GM23248 (cell line): ENCODE results near the gene RNFT2. TPM values are rescaled to one million over a fixed set of nuclear protein-coding genes. Genes with fewer than 3 reads are reported as not detected.

ENCODE experiments used
- DNase-seq: peaks from one replicate; pipeline ENCODE4 v3.0.0-alpha.2; 2015
- H2AFZ ChIP-seq: fragments of 200-600 bp; sonication (generic); 2 replicates; pipeline ENCODE4 v1.6.1; 2016; ENCODE audit warnings: antibody characterized with exemption
- H3F3A ChIP-seq: fragments of 200-600 bp; sonication (generic); 2 replicates; pipeline ENCODE4 v1.6.1; 2016; ENCODE audit warnings: mild to moderate bottlenecking, antibody characterized with exemption, mixed run types; ENCODE audit not compliant: insufficient read depth
- H3K27ac ChIP-seq: fragments of 200-600 bp; sonication (generic); 2 replicates; pipeline ENCODE4 v1.5.1; 2016; ENCODE audit warnings: mild to moderate bottlenecking
- H3K27me3 ChIP-seq: fragments of 200-600 bp; sonication (generic); replicated peaks from 2 replicates; pipeline ENCODE4 v1.6.1; 2016; ENCODE audit warnings: mild to moderate bottlenecking; ENCODE audit not compliant: insufficient read depth
- H3K36me3 ChIP-seq: fragments of 200-600 bp; sonication (generic); 2 replicates; pipeline ENCODE4 v1.6.1; 2016; ENCODE audit warnings: low read depth, mild to moderate bottlenecking
- H3K4me1 ChIP-seq: fragments of 200-600 bp; sonication (generic); 2 replicates; pipeline ENCODE4 v1.6.1; 2016; ENCODE audit warnings: mild to moderate bottlenecking; ENCODE audit not compliant: insufficient read depth
- H3K4me2 ChIP-seq: fragments of 200-600 bp; sonication (generic); one replicate; pipeline ENCODE4 v1.6.1; 2016; ENCODE audit warnings: mild to moderate bottlenecking; ENCODE audit not compliant: unreplicated experiment
- H3K4me3 ChIP-seq: fragments of 200-600 bp; sonication (generic); 2 replicates; pipeline ENCODE4 v1.5.1; 2016; ENCODE audit warnings: mild to moderate bottlenecking
- H3K79me2 ChIP-seq: fragments of 200-600 bp; sonication (generic); 2 replicates; pipeline ENCODE4 v1.6.1; 2016; ENCODE audit warnings: mild to moderate bottlenecking; ENCODE audit not compliant: insufficient read depth
- H3K9ac ChIP-seq: fragments of 200-600 bp; sonication (generic); 2 replicates; pipeline ENCODE4 v1.6.1; 2016; ENCODE audit warnings: mild to moderate bottlenecking
- H3K9me2 ChIP-seq: fragments of 200-600 bp; sonication (generic); 2 replicates; pipeline ENCODE4 v1.6.1; 2016; ENCODE audit warnings: mixed run types, mild to moderate bottlenecking, moderate library complexity; ENCODE audit not compliant: insufficient read depth
- H3K9me3 ChIP-seq: fragments of 200-600 bp; sonication (generic); one replicate; pipeline ENCODE4 v1.6.1; 2017; ENCODE audit warnings: low read depth
- H4K20me1 ChIP-seq: fragments of 200-600 bp; sonication (generic); 2 replicates; pipeline ENCODE4 v1.6.0; 2016; ENCODE audit not compliant: insufficient read depth
- EZH2 ChIP-seq: fragments of 200-600 bp; sonication (generic); IDR thresholded peaks from 2 replicates; pipeline ENCODE4 v1.6.1; 2018; ENCODE audit warnings: antibody characterized with exemption, mild to moderate bottlenecking; ENCODE audit not compliant: insufficient read depth, poor library complexity, severe bottlenecking
- EZH2phosphoT487 ChIP-seq: fragments of 200-600 bp; sonication (generic); IDR thresholded peaks from 2 replicates; pipeline ENCODE4 v1.6.1; 2018; ENCODE audit warnings: antibody characterized with exemption, moderate library complexity, mild to moderate bottlenecking, low read depth; ENCODE audit not compliant: insufficient read depth
- WGBS, 2 experiments: methylation state at CpG; one replicate each; pipeline ENCODE4 v1.1.6; 2015 to 2017; ENCODE audit warnings: low lambda C conversion rate in 2 of 2, low coverage in 1 of 2; ENCODE audit errors: missing lambda C conversion rate in 2 of 2; 5-methylcytosine and 5-hydroxymethylcytosine counted together
- in situ Hi-C: fragments of 300-500 bp; cut with MboI; formaldehyde crosslinking; loops from 2 replicates; pipeline ENCODE4 v1.15.0; 2020
- polyA plus RNA-seq: library from polyadenylated mRNA; unstranded; fragments of >200 nt; fragmentation: Nextera tagmentation; extraction: Ambion mirVana; gene quantifications from 2 replicates; pipeline ENCODE4 v1.2.1, GENCODE V29; 2016
- total RNA-seq: library from RNA; depleted of rRNA; stranded (reverse); fragments of >200 nt; shearing (Covaris generic); gene quantifications from 2 replicates; pipeline ENCODE4 v1.2.3, GENCODE V29; 2014

RNFT2 gene
- total and polyA plus RNA-seq, 2 experiments from 2014 or later: 0.24 to 0.43 TPM

GRCh38 chr12:116710370-116711150, 27.6 kb upstream of the RNFT2 start:
- Histone ChIP-seq H3K4me1 (0 out of 2 replicates have a peak, but pooled peaks cover 4% of the 10 kb centered on the region), H3K4me3 (no peak overlapping the region), H3K27ac (no peak overlapping the region), H4K20me1 (no peaks in the 10 kb centered on the region), H2AFZ (no peak overlapping the region), H3K36me3 (no peaks in the 10 kb centered on the region; the same call in 1 of the 2 replicates), H3K9me2 (no peaks in the 10 kb centered on the region), H3K4me2 (no peak overlapping the region), H3K9ac (no peak overlapping the region), H3K27me3 (peaks cover 8% of the 10 kb centered on the region; the same call in 1 of the 2 replicates), H3F3A (no peaks in the 10 kb centered on the region), H3K79me2 (no peaks in the 10 kb centered on the region), H3K9me3 (no peaks in the 10 kb centered on the region)
- DNase-seq: no peak
- in situ Hi-C loops: loop anchor here (25.0 kb wide), 1 partner anchor 402 kb away; no protein-coding TSS in a partner anchor
- WGBS, 2 experiments: 57 to 63% methylated on average over 8 of the region's 8 CpGs
- TF ChIP-seq EZH2 (no peak), EZH2phosphoT487 (no peak)

- Histone ChIP-seq H3K27ac (no peak overlapping the region), H3K27me3 (peaks cover 8% of the 10 kb centered on the region; the same call in 1 of the 2 replicates), H3K9ac (no peak overlapping the region), H3K79me2 (no peaks in the 10 kb centered on the region), H3K4me2 (no peak overlapping the region), H4K20me1 (no peaks in the 10 kb centered on the region), H3K4me3 (no peak overlapping the region), H3K4me1 (peaks cover 12% of the 10 kb centered on the region), H3K36me3 (no peaks in the 10 kb centered on the region; the same call in 1 of the 2 replicates), H3F3A (peaks cover 6% of the 10 kb centered on the region; the same call in 1 of the 2 replicates), H3K9me3 (no peaks in the 10 kb centered on the region), H2AFZ (no peak overlapping the region), H3K9me2 (no peaks in the 10 kb centered on the region)
- TF ChIP-seq EZH2phosphoT487: no peak
- TF ChIP-seq EZH2: no peak
- WGBS, 2 experiments: 89 to 90% methylated on average over 17 of the region's 17 CpGs
- no peak for DNase-seq
- in situ Hi-C loops: loop anchor here (25.0 kb wide), 1 partner anchor 400 kb away; no protein-coding TSS in a partner anchor
Observed at GRCh38 chr12:116712458-116713303, 25.4 kb upstream of the RNFT2 start.

- H3K9me3 ChIP-seq: no peaks in the 10 kb centered on the region
- in situ Hi-C loops: loop anchor here (25.0 kb wide), 1 partner anchor 399 kb away; no protein-coding TSS in a partner anchor
- no peaks in the 10 kb centered on the region for H3K9me2 ChIP-seq
- H4K20me1 ChIP-seq: no peaks in the 10 kb centered on the region
- no peak overlapping the region for H3K4me2 ChIP-seq
- no peak overlapping the region for H3K4me3 ChIP-seq
- H3K36me3 ChIP-seq: no peaks in the 10 kb centered on the region; the same call in 1 of the 2 replicates
- TF ChIP-seq EZH2phosphoT487 (no peak), EZH2 (no peak)
- no peak overlapping the region for H3K27ac ChIP-seq
- DNase-seq: peak; percentile 22
- 95 to 98% methylated on average over 2 of the region's 2 CpGs for WGBS, 2 experiments
- no peak overlapping the region for H2AFZ ChIP-seq
- H3F3A ChIP-seq: peaks cover 15% of the 10 kb centered on the region
- no peak overlapping the region for H3K9ac ChIP-seq
- no peaks in the 10 kb centered on the region for H3K79me2 ChIP-seq
- peaks cover 19% of the 10 kb centered on the region for H3K4me1 ChIP-seq
- H3K27me3 ChIP-seq: peaks cover 8% of the 10 kb centered on the region; the same call in 1 of the 2 replicates
Observed at GRCh38 chr12:116713527-116713926, 24.6 kb upstream of the RNFT2 start.

GRCh38 chr12:116714175-116714574, 23.9 kb upstream of the RNFT2 start:
- 77 to 83% methylated on average over 9 of the region's 9 CpGs for WGBS, 2 experiments
- in situ Hi-C loops: loop anchor here (25.0 kb wide), 1 partner anchor 398 kb away; no protein-coding TSS in a partner anchor

More at GRCh38 chr12:116714175-116714574, 23.9 kb upstream of the RNFT2 start:
- TF ChIP-seq EZH2: no peak
- Histone ChIP-seq H3K9me3 (no peaks in the 10 kb centered on the region), H2AFZ (no peak overlapping the region), H4K20me1 (no peaks in the 10 kb centered on the region), H3K4me3 (no peak overlapping the region), H3K4me2 (no peak overlapping the region), H3K27me3 (peaks cover 8% of the 10 kb centered on the region; the same call in 1 of the 2 replicates), H3K4me1 (peaks cover 23% of the 10 kb centered on the region), H3K79me2 (no peaks in the 10 kb centered on the region), H3K9ac (no peak overlapping the region), H3K27ac (no peak overlapping the region), H3K9me2 (no peaks in the 10 kb centered on the region), H3F3A (peaks cover 21% of the 10 kb centered on the region), H3K36me3 (no peaks in the 10 kb centered on the region; the same call in 1 of the 2 replicates)
- no peak for DNase-seq
